ENCODE data around the gene MANBA.

DNA sequence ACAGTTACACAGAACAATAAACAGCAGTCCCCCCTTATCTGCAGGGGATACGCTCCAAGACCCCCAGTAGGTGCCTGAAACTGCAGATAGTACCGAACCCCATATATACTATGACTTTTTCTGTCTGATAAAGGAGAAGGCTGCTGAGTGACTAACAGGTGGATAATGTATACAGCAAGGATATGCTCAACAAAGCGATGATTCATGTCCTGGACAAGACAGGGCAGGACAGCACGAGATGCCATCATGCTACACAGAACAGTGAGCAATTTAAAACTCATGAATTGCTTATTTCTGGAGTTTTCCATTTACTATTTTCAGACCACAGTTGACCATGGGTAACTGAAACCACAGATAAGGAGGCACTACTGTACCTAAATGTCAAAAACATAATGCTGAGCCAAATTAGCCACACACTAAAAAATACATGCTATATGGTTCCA is 76.1 kb downstream of the MANBA start:
- TF ChIP-seq, protein P1, sequence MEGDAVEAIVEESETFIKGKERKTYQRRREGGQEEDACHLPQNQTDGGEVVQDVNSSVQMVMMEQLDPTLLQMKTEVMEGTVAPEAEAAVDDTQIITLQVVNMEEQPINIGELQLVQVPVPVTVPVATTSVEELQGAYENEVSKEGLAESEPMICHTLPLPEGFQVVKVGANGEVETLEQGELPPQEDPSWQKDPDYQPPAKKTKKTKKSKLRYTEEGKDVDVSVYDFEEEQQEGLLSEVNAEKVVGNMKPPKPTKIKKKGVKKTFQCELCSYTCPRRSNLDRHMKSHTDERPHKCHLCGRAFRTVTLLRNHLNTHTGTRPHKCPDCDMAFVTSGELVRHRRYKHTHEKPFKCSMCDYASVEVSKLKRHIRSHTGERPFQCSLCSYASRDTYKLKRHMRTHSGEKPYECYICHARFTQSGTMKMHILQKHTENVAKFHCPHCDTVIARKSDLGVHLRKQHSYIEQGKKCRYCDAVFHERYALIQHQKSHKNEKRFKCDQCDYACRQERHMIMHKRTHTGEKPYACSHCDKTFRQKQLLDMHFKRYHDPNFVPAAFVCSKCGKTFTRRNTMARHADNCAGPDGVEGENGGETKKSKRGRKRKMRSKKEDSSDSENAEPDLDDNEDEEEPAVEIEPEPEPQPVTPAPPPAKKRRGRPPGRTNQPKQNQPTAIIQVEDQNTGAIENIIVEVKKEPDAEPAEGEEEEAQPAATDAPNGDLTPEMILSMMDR (IDR thresholded peaks at IDR 0.05), result no peak
- no peak for TF ChIP-seq POLR2A (IDR thresholded peaks at IDR 0.05)

Data from uterus (tissue), 2 donors.